ENCODE measurements around the gene FKBP15. TPM values are rescaled to one million over a fixed set of nuclear protein-coding genes. Genes with fewer than 3 reads are reported as not detected.
"Not testable (repeated sequence)": the region's sequence is repeated elsewhere in the genome, so short reads cannot be mapped to it uniquely, and the experiment has no call there.

The FKBP15 gene
- total RNA-seq, 1 donor from 2014 or later, result 18.1 TPM

DNA sequence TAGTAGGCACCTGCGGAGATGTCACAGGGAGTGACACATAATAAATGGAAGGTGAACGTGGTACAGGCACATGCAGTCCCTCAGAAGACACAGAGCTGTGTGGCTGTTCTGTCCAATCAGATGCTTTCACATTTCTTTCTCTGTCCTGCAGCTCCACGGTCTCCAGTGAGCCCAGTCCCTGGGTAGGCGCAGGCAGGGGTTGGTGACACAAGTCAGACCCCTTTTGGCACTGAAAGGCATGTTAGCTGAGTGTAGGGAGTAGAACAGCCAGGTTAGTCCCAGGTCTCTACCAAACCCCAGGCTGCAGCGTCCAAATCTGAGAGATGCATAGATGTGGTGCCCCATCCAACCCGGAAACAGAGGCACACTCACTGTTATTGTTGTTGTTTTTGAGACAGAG is 67.5 kb downstream of the FKBP15 start:
- DNase-seq (no peak), ATAC-seq (ENCODE audit: poor library complexity) (no peak)
- intact Hi-C loops (cut with DNase I), result no loop called here

GRCh38 chr9:113152699-113153098 is 68.4 kb downstream of the FKBP15 start:
- intact Hi-C loops (cut with DNase I), result no loop called here
- no peak for ATAC-seq (ENCODE audit: poor library complexity)
- DNase-seq, result no peak

DNA sequence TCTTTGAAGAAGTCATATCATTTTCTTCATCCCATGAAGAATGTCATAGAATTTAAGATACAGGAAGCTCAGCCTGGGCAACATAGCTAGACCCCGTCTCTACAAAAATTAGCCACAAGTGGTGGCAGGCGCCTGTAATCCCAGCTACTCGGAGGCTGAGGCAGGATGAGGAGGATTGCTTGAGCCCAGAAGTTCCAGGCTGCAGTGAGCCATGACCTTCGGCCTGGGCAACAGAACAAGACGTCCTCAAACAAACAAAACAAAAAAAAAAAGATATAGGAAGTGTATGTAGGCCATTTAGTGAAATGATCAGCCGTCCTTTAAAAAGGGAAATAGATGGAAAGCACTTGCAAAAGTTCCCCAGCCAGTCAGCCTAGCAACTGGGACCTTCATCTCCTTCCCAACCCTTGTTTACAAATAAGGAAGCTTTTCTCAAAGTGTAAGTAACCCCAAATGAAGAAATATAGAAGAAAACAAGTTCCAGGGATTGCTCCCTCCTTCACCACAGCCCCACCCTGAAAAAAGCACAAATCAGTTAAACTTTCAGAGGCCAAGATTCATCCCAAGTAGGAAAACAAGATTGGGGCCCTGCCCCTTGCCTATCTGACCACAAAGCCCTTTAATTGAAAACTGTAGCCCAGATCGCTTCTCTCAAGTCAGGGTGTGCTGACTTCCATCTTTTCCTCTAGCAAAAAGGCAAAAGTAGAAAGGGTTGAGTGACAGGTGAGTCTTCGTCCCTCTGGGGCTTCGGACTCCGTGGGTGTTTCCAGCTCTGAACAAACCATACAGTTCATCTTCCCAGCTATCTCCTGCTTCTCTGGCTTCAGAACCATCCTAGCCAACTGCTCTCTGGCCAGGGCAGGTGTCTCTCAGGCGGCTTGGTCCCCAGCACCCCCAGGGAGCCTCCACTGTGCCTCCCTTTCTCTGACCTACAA is 69.1 kb downstream of the FKBP15 start:
- ATAC-seq (ENCODE audit: poor library complexity), result peak; percentile 30
- peak; percentile 62 for DNase-seq
- intact Hi-C loops (cut with DNase I), result no loop called here

DNA sequence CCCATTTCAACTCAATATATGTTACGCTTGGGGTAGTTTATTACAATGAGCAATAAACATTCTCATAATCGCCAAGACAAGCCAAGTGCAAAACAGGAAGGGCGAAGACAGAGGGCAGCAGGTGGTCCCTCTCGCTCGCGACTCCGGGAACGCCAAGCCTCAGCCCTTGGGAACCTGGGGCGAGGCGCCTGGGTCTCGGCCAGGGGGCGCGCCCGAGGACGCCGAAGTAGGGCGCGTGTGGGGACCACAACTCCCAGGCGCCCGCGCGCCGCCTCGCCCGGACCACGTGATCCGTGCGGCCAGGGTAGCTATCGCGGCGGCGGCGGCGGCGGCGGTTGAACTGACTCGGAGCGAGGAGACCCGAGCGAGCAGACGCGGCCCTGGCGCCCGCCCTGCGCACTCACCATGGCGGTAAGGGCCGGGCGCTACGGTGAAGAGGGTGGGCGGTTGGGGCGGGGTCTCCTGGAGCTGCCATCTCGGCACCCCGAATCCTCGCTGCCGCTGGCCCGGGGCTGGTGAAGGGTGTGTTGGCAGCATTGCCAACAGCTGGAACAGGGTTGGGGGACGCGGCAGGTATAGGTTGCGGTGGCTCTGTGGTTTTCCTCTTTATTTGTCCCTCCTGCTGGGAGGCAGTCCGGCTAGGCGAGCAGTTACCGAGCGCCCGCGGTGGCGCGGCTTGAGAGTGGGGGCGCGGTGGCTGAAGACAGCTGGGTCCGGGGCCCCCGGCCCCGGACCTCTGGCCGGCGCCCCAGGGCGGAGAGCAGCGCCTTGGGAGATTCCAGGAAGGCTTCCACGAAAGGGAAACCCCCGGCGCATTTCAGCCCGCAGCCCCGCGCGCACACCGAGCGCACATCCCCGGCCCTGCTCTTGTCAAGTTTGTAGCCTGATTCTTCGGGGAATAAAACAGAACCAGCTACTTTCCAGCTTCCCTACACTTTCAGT is 70.1 kb downstream of the FKBP15 start, which contains the start of gene SLC31A2:
Gene SLC31A2, plus strand, starts transcription at position 338 of the 942 bp plus-strand sequence. Its CDS starts 68 bp downstream, at position 406.
- intact Hi-C loops (cut with DNase I), result no loop called here
- DNase-seq (peak; percentile 96), ATAC-seq (ENCODE audit: poor library complexity) (peak; percentile 97)

GRCh38 chr9:113149561-113149960 is 71.5 kb downstream of the FKBP15 start:
- intact Hi-C loops (cut with DNase I); DNase-seq; ATAC-seq (ENCODE audit: poor library complexity): not testable (repeated sequence)

DNA sequence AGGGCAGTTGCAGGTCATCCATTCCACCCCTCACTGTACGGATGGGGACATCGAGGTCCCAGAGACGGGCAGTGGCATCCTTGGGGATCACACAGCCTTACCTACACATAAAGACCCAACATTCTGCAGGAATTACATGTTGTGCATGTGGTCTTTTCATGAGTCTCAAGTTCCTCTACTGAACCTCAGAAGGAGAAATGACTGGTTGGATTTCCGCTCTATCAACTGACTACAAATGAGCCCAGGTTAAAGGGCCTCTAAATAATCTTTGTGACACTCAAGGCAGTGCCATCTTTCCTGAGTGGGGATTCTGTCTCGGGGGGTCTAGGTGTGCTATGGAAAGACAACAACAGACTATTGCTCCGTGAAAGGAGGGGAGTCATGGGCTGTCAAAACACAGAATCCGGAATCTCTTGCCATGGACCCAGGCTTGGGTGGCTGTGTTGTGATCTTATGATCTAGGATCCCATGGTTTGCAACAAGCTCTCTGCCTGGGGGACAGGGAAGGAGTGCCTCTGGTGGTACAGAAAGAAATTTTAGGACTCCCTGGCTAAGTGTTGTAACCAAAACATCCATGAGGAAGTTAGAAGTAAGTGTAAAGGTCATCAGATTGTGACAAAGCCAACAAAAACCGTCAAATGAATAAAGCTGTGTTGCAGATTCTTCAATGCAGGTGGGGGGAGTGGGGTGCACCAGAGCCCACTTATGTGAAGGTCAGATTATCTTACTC is 72.1 kb downstream of the FKBP15 start:
- DNase-seq (no peak), ATAC-seq (ENCODE audit: poor library complexity) (no peak)
- intact Hi-C loops (cut with DNase I), result no loop called here

DNA sequence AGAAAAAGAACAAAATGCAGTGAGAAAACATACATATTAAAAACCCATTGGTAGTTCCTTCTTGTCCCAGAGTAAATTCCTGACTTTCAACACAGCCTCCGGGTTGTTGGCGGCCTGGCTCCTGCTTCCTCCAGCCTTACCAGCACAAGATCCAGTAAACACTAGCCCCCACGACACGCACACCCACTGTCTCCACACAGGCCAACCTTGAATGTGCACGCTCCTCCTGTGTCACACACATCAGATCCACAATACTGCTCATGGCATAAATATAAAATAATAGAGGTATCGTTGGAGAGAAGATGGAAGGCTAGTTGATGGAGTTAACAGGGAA is 72.7 kb downstream of the FKBP15 start:
- DNase-seq (no peak), ATAC-seq (ENCODE audit: poor library complexity) (no peak)
- intact Hi-C loops (cut with DNase I), result no loop called here

GRCh38 chr9:113143432-113144227 is 77.4 kb downstream of the FKBP15 start:
- ATAC-seq (ENCODE audit: poor library complexity) (no peak), DNase-seq (no peak)
- intact Hi-C loops (cut with DNase I), result no loop called here

- ATAC-seq (ENCODE audit: poor library complexity); intact Hi-C loops (cut with DNase I); DNase-seq: not testable (repeated sequence)
These were observed 80.2 kb downstream of the FKBP15 start for GRCh38 chr9:113140896-113141295.

- DNase-seq (no peak), ATAC-seq (ENCODE audit: poor library complexity) (no peak)
- intact Hi-C loops (cut with DNase I), result no loop called here
These were observed 81.1 kb downstream of the FKBP15 start for GRCh38 chr9:113139953-113140352.

DNA sequence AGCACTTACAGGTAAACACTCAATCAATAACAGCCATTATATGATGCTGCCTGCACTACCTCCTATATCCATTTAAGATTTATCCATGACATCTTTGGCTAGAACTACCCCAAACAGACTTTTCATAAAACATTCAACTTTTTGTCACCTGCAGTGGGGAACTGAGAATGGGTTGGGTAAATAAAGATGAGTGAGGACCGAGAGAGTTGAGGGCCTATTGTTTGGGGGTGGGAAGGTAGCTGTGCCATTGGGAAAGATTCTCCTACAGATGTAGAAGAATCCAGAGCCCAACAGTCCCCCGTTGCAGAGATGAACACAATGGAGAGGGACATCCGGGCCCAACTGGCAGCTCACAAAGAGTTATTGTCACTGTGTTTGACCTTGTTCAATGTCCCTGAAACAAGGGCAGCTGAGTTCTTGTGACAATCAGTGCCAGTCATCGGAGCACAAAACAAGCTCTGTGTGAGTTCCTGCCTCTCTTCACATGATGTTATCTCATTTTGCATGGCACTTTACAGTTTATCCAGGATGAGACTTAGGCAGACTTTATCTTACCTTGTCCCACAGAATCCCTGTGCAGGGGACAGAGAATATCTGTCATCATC is 81.8 kb downstream of the FKBP15 start:
- intact Hi-C loops (cut with DNase I), result no loop called here
- ATAC-seq (ENCODE audit: poor library complexity), result no peak
- no peak for DNase-seq

- DNase-seq, result no peak
- ATAC-seq (ENCODE audit: poor library complexity), result no peak
- intact Hi-C loops (cut with DNase I), result no loop called here
These were observed 82.3 kb downstream of the FKBP15 start for GRCh38 chr9:113138760-113139159.

DNA sequence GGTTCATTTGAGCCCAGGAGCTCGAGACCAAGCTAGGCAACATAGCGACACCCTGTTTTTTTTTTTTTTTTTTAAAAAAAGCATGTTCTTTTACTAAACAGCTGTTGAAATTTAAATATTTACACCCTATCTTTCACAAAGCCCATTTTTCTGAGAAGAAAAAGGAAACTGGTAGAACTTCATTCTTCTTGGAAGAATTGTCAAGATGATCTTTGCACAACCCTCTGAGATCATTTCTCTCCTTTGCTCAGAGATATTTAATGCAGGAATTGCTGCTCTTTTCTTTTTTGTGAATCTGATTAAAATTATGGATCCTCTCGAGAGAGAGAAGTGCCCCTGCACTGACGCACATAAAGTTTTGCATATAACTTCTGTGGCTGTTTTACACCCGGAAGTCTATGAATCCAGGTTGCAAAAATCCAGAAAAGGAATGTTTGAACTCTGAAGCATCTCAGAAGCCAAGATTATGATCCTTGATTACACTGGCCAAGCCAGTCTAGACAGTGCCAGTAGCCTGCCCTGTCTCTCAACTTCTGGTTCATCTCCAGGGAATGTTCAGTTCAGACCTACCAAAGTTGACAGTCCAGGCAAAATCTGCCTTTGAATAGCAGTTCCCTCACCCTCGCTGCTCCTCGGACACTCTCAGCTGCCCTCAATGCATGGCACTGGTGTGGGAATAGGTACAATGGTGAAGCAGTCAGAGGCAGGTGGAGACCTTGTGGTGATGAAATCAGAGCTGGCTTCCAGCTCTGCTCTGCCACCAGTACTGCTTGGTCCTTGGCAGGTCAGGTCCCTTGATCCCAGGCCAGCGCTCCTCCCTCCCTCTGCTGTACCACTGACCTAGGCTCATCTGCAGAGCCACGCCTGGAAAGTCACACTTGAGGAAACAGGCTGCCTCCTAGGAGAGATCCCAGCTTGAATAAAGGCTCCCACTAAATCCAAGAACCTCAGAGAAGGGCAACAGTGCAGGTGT is 83.6 kb downstream of the FKBP15 start:
- intact Hi-C loops (cut with DNase I), result no loop called here
- DNase-seq (no peak), ATAC-seq (ENCODE audit: poor library complexity) (peak; percentile 48)

DNA sequence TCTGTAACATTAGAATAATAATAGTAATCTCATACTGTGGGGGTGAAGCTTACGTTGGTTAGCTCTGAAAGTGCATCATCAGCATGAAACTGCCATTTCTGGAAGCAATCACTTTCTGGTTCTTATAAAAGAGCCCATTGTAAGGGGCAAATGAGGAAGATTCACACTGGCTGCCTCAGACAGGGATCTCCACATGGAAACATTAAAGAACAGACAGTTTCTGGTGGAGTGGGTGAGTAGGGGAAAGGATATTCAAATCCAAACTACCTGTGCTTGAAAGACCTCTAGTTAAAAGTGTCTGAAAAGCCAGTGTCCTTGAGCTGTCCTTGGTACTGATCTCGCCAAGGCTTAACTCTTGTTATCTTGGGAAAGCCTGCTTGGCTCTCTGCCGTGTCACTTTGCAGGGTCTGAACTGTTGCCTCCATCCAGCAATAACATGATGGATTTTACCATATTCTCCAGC is 89.4 kb downstream of the FKBP15 start:
- intact Hi-C loops (cut with DNase I), result no loop called here
- DNase-seq (no peak), ATAC-seq (ENCODE audit: poor library complexity) (no peak)

- no peak for ATAC-seq (ENCODE audit: poor library complexity)
- DNase-seq, result no peak
- intact Hi-C loops (cut with DNase I), result no loop called here
These were observed 91.2 kb downstream of the FKBP15 start for GRCh38 chr9:113129884-113130283.

DNA sequence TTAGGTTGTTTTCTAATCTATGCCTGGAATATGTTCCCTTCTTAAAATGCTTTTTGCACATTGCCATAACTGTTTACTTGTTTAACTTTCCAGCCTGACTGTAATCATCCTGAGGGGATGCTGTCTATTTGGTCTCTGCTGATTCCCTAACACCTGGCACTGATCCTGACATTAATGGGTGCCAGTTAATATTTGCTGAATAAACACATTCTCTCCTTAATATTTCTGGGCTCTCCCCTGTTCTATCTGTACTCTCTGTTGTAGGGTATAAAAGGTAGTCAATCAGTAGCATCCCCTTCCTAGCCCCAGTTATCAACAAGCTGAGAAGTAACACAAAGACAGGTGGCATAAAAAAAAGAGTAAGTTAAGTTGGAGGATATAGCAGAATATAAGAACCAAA is 91.6 kb downstream of the FKBP15 start:
- ATAC-seq (ENCODE audit: poor library complexity) (no peak), DNase-seq (no peak)
- intact Hi-C loops (cut with DNase I), result no loop called here

Measured in Right ventricle myocardium superior (tissue), 1 donor.